Calu3 (cell line): ENCODE measurements around the gene ECEL1. TPM values are rescaled to one million over a fixed set of nuclear protein-coding genes. Genes with fewer than 3 reads are reported as not detected.

ENCODE experiments used
- BruUV-seq: library from RNA; stranded (reverse); fragments of 400-500 nt; replicated peaks from 2 replicates; lab custom pipeline; 2021; lab: Mats Ljungman, UMichigan
- CTCF ChIA-PET: fragments of 300-600 bp; sonication (Branson Sonifier 250); formaldehyde crosslinking; loops from one replicate; lab custom pipeline; 2022; ENCODE audit warnings: antibody characterized with exemption; lab: Charles Lee
- DNase-seq: peaks from one replicate; pipeline ENCODE4 v3.0.0; 2022
- H3K27ac Mint-ChIP-seq: one replicate; pipeline ENCODE4 v1.8.0; 2022; ENCODE audit warnings: mixed read lengths; ENCODE audit not compliant: unreplicated experiment
- H3K27me3 Mint-ChIP-seq: one replicate; pipeline ENCODE4 v1.8.0; 2022; ENCODE audit warnings: mixed read lengths; ENCODE audit not compliant: unreplicated experiment
- H3K36me3 Mint-ChIP-seq: one replicate; pipeline ENCODE4 v1.8.0; 2022; ENCODE audit warnings: mild to moderate bottlenecking, moderate library complexity, mixed read lengths; ENCODE audit not compliant: insufficient read depth, unreplicated experiment
- H3K4me1 Mint-ChIP-seq: one replicate; pipeline ENCODE4 v1.8.0; 2022; ENCODE audit warnings: mild to moderate bottlenecking, low read depth, mixed read lengths; ENCODE audit not compliant: unreplicated experiment
- H3K4me3 Mint-ChIP-seq: one replicate; pipeline ENCODE4 v1.8.0; 2022; ENCODE audit warnings: mild to moderate bottlenecking, low read depth, moderate library complexity, mixed read lengths; ENCODE audit not compliant: unreplicated experiment
- H3K9me3 Mint-ChIP-seq: one replicate; pipeline ENCODE4 v1.8.0; 2022; ENCODE audit warnings: low read depth, mixed read lengths; ENCODE audit not compliant: unreplicated experiment
- CTCF ChIP-seq: fragments of 200-600 bp; IDR thresholded peaks from one replicate; pipeline ENCODE4 v1.8.0; 2022; ENCODE audit warnings: antibody characterized with exemption; ENCODE audit not compliant: unreplicated experiment
- intact Hi-C: fragments of 100-400 bp; cut with micrococcal nuclease; formaldehyde crosslinking; loops from one replicate; pipeline ENCODE4 v1.10.0; 2022; ENCODE audit not compliant: unreplicated experiment
- total RNA-seq: library from RNA; stranded (reverse); gene quantifications from 2 replicates; pipeline ENCODE4 v1.2.3, GENCODE V29; 2022

ECEL1 gene
- total RNA-seq, 1 experiment from 2014 or later = not detected

GRCh38 chr2:232492963-232493700 lies 5.5 kb upstream of the ECEL1 start:
- intact Hi-C loops = no loop called here
- Mint-ChIP-seq H3K27ac (no peak overlapping the region), H3K4me1 (no peaks in the 10 kb centered on the region), H3K4me3 (no peak overlapping the region), H3K9me3 (no peaks in the 10 kb centered on the region), H3K36me3 (no peaks in the 10 kb centered on the region), H3K27me3 (peaks cover 76% of the 10 kb centered on the region)
- no TSS peak for BruUV-seq
- no peak for TF ChIP-seq CTCF
- DNase-seq = no peak
- CTCF ChIA-PET = no interaction called here

GRCh38 chr2:232492236-232492848 lies 4.7 kb upstream of the ECEL1 start:
- no TSS peak for BruUV-seq
- DNase-seq = no peak
- CTCF ChIA-PET = no interaction called here
- Mint-ChIP-seq H3K9me3 (no peaks in the 10 kb centered on the region), H3K4me3 (no peak overlapping the region), H3K27me3 (peaks cover 70% of the 10 kb centered on the region), H3K27ac (no peak overlapping the region), H3K36me3 (no peaks in the 10 kb centered on the region), H3K4me1 (no peaks in the 10 kb centered on the region)
- no peak for TF ChIP-seq CTCF
- intact Hi-C loops = no loop called here

DNA sequence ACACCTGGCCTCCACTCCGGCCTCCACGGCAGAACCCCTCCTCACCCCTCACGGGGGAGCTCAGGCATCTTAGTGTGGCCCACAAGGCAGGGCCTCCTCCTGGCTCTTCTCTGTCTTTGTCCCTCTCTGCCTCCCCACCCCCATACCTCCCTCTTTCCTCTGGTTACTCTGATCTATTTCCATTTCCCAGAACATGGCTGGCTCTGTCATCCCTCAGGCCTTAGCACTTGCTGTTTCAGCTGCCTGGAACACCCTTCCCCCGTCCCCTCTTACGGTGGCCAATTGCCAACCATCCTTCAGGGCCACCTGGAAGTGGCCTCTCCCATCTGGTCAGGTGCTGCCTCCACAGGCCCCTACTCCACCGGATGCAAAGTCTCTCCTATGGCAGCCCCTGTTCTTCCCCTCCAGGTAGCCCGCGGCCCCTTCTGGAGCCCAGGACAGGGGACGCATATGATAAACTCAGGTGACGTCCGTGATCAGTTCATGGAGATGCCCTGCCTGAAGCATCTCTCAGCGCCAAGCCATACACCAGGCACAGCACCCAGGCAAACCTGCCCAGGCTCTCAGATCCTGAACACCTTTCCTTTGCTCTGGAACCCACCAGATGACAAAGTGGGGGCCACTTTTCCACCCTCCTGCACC lies 3.6 kb upstream of the ECEL1 start:
- H3K27me3 Mint-ChIP-seq = peaks cover 67% of the 10 kb centered on the region
- no peak for TF ChIP-seq CTCF
- no peak for DNase-seq
- no peaks in the 10 kb centered on the region for H3K9me3 Mint-ChIP-seq
- no peak overlapping the region for H3K4me3 Mint-ChIP-seq
- H3K27ac Mint-ChIP-seq = no peak overlapping the region
- no peaks in the 10 kb centered on the region for H3K4me1 Mint-ChIP-seq
- no TSS peak for BruUV-seq
- H3K36me3 Mint-ChIP-seq = no peaks in the 10 kb centered on the region
- intact Hi-C loops = no loop called here
- CTCF ChIA-PET = no interaction called here

DNA sequence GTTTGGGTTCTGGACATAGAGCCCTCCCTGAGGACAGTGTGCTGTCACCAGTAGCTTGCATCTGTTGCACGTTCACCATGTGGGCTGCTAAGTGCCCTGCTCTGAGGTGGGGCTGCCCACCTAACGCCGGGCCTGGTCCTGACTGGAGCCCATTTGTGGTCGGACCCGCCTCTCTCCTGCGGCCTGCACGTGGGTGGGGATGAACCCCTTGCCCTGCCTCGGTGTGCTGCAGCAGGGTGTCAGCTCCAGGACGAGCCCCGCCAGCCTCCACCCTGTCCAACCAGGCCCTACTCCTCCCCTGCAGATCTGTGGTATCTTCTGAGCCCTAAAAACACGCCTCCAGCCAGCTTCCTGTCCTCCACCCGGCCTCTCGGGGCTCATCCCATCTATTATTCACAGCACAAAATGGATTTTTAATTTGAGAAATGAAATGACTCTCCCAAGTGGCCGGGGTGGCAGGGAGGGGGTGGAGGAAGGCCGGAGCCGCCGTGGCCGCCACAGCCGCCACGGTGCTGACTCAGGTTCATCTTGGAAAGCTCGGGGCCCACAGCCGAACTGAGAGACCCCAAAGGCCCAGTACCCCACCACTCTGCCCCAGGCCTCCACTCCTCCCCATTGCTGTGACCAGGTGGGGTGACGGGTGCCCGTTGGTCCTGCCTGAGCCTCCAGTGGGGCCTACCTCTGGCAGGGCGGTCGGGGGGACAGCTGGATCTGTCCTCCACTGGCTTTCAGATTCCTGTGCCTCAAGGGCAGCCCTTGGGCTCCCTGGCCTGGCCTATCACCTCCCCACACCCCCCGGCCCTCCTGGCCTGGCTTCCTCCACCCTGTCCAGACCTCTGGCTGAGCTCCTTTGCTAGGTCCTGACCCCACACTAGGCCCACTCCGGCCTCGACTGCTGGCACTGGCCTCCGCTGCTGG lies 2.8 kb upstream of the ECEL1 start:
- intact Hi-C loops = no loop called here
- Mint-ChIP-seq H3K27ac (no peak overlapping the region), H3K4me1 (no peaks in the 10 kb centered on the region), H3K27me3 (peaks cover 72% of the 10 kb centered on the region), H3K36me3 (no peaks in the 10 kb centered on the region), H3K4me3 (no peak overlapping the region), H3K9me3 (no peaks in the 10 kb centered on the region)
- no peak for TF ChIP-seq CTCF
- DNase-seq = no peak
- BruUV-seq = no TSS peak
- CTCF ChIA-PET = no interaction called here
